LoVo (cell line): ENCODE data around the gene C19orf18.
"Not testable (repeated sequence)": the region's sequence is repeated elsewhere in the genome, so short reads cannot be mapped to it uniquely, and the experiment has no call there.

Experiments
- DNase-seq: peaks from one replicate; pipeline ENCODE4 v3.0.0-alpha.2; 2016; ENCODE audit warnings: low spot score

Gene C19orf18

DNA sequence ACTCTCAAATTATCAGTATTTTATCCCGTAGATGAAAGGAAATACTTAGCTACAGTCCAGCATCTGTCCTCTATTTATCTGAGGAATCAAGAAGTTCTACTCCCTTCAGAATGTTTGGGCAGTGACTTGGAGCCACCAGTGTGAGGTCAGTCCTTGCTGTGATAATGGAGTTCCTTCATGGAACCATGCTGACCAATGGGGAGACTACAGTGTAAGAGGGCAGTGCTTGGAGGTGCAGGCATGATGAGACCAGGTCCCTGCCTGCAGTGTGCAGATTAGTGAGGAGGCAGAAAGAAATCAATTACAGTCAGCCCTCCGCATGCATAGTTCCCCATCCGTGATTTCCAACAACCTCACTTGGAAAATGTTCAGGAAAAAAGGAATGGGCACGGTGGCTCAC, at the start of gene C19orf18:
Gene C19orf18, minus strand, starts transcription at position 101 of the 400 bp plus-strand sequence. CDS start 102 bp downstream, outside the sequence.
- no peak for DNase-seq

GRCh38 chr19:58022283-58022660, 47.9 kb upstream of the C19orf18 start:
- no peak for DNase-seq

- no peak for DNase-seq
Observed at GRCh38 chr19:58021541-58022282, 47.4 kb upstream of the C19orf18 start.

DNA sequence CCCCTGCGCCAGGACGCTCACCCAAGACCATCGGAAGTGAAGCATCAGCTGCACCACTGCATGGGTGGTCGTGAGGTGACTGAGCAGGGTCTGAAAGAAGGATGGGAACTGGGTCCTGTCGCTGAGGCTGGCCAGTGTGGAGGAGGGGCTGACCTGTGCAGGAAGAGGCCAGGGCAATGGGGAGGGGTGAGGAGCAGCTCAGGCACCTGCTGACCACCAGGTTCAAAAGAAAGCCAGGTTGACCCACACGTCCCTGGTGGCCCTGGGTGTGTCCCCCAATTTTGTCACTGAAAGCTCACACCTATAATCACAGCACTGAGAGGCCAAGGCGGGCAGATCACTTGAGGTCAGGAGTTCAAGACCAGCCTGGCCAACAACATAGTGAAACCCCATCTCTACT, 45.8 kb upstream of the C19orf18 start:
- no peak for DNase-seq

- no peak for DNase-seq
Observed at GRCh38 chr19:58014141-58014540, 39.8 kb upstream of the C19orf18 start.

- no peak for DNase-seq
Observed at GRCh38 chr19:58010507-58010906, 36.2 kb upstream of the C19orf18 start.

- no peak for DNase-seq
Observed at GRCh38 chr19:58009666-58010301, 35.5 kb upstream of the C19orf18 start.

DNA sequence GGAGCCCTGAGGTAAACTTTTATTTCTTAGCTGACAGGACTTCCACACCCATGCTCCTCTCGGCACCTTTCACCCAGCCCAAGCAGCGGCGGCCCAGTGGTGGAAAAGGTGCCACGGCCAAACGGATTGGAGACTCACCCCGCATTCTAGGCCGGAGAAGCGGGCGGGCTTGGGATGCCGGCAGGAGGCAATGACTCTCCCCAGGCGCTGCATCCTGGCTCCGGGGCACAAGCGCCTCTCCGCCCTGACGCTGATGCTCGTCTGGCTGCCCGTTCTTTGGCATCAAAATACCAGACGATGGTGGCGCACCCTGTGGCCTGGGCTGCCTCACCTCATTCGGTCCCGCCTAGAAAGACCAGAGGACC, 34.9 kb upstream of the C19orf18 start:
- DNase-seq: no peak

- DNase-seq: not testable (repeated sequence)
Observed at GRCh38 chr19:58008877-58009276, 34.5 kb upstream of the C19orf18 start.

DNA sequence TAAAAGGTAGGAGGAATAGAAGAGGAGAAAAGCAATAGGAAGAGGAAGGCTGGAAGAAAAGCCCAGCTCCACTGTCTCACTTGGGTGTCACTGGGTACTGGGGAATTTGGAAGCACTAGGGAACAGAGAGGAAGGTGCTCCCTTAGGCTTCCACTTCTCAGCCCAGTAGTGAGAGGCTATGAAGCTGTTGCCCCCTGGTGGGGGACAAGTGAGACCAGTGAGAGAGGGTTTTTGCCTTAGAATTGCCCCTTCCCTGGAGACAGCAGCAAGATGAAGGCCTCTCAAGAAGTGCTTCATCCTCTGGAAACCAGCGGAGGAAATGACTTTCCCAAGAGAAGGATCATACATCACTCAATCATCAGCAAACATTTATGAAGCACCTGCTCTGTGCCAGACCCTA, 33.0 kb upstream of the C19orf18 start:
- no peak for DNase-seq

GRCh38 chr19:58003174-58003828, 29.0 kb upstream of the C19orf18 start:
- DNase-seq: no peak

GRCh38 chr19:58002384-58003173, 28.2 kb upstream of the C19orf18 start, which contains the start of gene ZNF606:
TSS of gene ZNF606 (minus strand) at chr19:58002820. CDS start at chr19:58001319, 1,501 bp downstream.
- DNase-seq: no peak

DNA sequence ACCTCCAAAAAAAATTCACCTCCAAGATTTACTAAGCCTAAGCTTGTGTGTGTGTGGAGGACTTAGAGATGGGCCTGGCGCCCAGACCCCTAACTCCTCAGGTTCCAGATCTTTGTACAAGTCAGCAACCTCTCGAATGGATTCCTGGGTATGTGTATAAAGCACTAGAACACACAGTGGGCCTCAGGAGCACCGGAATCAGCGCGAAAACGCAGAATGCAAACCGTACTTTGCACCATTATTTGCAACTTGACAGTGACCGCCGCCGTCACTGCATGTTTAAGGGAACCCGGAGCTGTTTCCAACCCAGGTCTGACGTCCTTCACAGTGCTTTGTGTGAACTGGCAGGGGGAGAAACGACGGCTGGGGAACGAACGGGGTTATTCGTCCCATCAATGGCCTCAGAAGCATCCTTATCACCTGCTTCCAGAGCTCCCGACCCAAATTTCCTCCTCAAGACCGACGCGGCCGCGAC, 27.6 kb upstream of the C19orf18 start:
- DNase-seq: no peak

GRCh38 chr19:58000677-58001076, 26.3 kb upstream of the C19orf18 start:
- no peak for DNase-seq

DNA sequence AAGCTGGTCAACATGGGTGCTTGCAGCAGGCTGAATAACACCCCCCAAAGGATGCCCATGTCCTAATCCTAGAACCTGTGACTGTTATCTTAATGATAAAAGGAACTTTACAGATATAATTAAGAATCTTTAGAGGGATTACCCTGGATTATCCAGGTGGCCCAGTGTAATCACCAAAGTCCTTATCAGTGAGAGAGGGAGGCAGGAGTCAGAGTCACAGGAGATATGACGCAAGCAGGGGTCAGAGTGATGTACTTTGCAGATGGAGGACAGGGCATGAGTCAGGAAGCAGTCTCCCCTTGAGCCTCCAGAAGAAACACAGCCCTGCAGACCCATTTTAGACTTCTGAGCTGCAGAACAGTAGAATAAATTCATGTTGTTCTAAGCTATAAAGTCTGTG, 18.5 kb upstream of the C19orf18 start:
- no peak for DNase-seq

- DNase-seq: no peak
Observed at GRCh38 chr19:57978586-57979289, 4.4 kb upstream of the C19orf18 start.

DNA sequence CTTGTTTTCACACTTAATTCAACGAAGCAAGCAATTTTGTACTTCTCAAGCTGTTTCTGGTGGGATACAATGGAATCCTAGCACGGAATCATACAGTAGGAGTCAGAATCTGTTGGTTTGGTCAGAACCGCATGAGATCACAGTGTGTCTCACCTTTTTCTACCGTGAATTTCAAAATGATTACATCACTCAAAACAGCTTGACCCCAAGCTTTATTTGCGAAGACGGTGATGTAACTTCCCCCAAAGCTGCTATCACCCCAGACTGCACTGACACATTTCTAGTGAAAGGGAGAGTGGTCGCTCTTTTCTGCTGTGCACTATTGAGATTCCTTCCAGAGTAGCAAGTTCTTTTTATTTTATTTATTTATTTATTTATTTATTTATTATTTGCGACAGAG, 9.6 kb downstream of the C19orf18 start:
- DNase-seq: no peak

GRCh38 chr19:57961785-57962184, 12.5 kb downstream of the C19orf18 start:
- no peak for DNase-seq

DNA sequence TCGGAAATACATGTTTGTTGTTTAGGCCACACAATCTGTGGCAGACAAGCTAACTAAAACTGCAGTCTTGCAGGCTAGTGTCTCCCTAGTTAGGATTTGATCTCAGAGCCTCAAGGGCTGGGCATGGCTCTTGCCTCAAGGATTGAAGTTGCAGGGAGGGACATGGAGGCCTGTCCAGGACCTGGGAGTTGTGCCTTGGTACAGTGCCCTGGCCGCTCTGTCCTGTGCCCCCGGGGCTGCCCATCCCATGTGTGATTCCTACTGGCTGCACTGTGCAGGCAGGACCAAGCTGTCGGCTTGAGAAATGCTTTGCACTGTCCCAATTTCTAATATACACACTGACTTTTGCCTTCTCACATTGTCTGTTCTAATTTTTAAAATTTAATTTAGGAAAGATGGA, 19.3 kb downstream of the C19orf18 start:
- DNase-seq: no peak

GRCh38 chr19:57949702-57950101, 24.6 kb downstream of the C19orf18 start:
- DNase-seq: no peak

DNA sequence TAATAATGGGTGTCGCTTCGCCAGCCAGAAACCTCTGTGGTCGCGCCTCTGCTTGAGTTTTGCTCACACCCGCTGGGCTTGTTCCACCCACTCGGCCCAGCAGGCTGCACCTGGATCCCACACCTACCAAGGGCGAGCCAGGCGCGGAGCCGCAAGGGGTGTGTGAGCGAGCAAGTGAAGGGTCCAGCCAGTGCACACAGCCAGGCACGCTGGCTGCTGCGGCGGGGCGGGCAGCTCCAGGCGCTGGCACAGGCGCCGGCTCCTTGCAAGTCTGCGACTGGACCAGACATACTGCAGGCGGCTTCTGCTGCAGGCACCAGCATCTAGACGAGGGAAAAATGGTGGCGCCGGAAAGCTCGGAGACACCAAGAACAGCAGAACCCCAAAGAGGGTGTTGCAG, 25.0 kb downstream of the C19orf18 start:
- no peak for DNase-seq
